ENCODE data around the gene RALGPS1.

- TF ChIP-seq POLR2A (IDR thresholded peaks at IDR 0.05), result no peak
- TF ChIP-seq, protein P1, sequence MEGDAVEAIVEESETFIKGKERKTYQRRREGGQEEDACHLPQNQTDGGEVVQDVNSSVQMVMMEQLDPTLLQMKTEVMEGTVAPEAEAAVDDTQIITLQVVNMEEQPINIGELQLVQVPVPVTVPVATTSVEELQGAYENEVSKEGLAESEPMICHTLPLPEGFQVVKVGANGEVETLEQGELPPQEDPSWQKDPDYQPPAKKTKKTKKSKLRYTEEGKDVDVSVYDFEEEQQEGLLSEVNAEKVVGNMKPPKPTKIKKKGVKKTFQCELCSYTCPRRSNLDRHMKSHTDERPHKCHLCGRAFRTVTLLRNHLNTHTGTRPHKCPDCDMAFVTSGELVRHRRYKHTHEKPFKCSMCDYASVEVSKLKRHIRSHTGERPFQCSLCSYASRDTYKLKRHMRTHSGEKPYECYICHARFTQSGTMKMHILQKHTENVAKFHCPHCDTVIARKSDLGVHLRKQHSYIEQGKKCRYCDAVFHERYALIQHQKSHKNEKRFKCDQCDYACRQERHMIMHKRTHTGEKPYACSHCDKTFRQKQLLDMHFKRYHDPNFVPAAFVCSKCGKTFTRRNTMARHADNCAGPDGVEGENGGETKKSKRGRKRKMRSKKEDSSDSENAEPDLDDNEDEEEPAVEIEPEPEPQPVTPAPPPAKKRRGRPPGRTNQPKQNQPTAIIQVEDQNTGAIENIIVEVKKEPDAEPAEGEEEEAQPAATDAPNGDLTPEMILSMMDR (IDR thresholded peaks at IDR 0.05), result no peak
- no peak for TF ChIP-seq POLR2AphosphoS5 (IDR thresholded peaks at IDR 0.05)
Measured at GRCh38 chr9:127212453-127212852, 297.9 kb downstream of the RALGPS1 start.

All from sigmoid colon (tissue), 4 donors.